ENCODE measurements around the gene AVEN. TPM values are rescaled to one million over a fixed set of nuclear protein-coding genes. Genes with fewer than 3 reads are reported as not detected.

AVEN gene
- total and polyA plus RNA-seq, 2 experiments from 2014 or later, result 18.2 to 27.0 TPM

DNA sequence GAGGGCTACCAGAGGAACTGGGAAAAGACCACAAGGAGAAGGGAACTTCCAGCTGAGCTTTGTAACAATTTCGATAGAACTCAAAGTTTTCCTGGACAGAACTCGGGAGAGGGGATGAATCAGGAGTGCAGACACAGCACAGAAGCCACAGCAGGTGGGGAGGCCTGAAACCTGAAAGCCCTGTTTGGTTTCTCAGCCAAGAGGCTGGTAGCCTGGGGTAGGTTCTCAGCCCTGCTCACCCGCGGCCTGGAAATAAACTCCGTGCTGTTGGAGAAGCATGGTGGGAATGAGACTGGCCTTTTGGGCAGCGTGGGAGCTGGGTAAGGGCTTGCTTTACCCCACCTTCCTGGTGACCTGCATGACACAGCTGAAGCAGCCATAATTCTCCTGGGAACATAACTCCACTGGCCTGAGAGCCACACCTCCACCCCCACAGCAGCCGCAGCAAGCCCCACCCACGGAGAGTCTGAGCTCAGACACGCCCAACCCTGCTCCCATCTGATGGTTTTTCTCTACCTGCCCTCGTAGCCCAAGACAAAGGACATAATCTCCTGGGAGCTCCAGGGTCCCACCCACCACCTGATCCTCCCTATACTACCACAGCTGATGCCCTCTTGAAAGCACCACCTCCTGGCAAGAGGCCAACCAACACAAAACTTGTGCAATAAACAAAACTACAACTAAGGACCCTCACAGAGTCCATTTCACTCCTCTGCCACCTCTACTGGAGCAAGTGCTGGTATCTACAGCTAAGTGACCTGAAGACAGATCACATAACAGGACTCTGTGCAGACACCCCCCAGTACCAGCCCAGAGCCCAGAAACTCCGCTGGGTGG, 123.2 kb downstream of the AVEN start:
- H3K27ac ChIP-seq, result no peak overlapping the region
- no peaks in the 10 kb centered on the region for H3K9me2 ChIP-seq (ENCODE audit: insufficient read depth)
- in situ Hi-C loops (cut with MboI), result no loop called here
- WGBS, 2 experiments (ENCODE audit: low coverage in 1 of 2, low lambda C conversion rate in 2 of 2, missing lambda C conversion rate in 2 of 2), result 59 to 63% methylated on average over 11 of the region's 11 CpGs
- TF ChIP-seq EZH2 (IDR thresholded peaks at IDR 0.05; ENCODE audit: insufficient read depth, poor library complexity, severe bottlenecking) (no peak), EZH2phosphoT487 (IDR thresholded peaks at IDR 0.05; ENCODE audit: insufficient read depth, low read depth) (no peak)
- H3K9me3 ChIP-seq (ENCODE audit: low read depth), result no peaks in the 10 kb centered on the region
- no peaks in the 10 kb centered on the region for H4K20me1 ChIP-seq (ENCODE audit: insufficient read depth)
- H2AFZ ChIP-seq, result no peak overlapping the region
- H3K9ac ChIP-seq, result no peak overlapping the region
- H3K4me1 ChIP-seq (ENCODE audit: insufficient read depth), result peaks cover 13% of the 10 kb centered on the region
- peaks cover 18% of the 10 kb centered on the region; the same call in 1 of the 2 replicates for H3K79me2 ChIP-seq (ENCODE audit: insufficient read depth)
- no peak overlapping the region for H3K4me2 ChIP-seq (ENCODE audit: unreplicated experiment)
- H3K27me3 ChIP-seq (replicated peaks; ENCODE audit: insufficient read depth), result no peaks in the 10 kb centered on the region
- DNase-seq, result peak; percentile 32
- peaks cover 11% of the 10 kb centered on the region for H3F3A ChIP-seq (ENCODE audit: insufficient read depth)
- no peak overlapping the region for H3K4me3 ChIP-seq
- H3K36me3 ChIP-seq (ENCODE audit: low read depth), result no peaks in the 10 kb centered on the region

DNA sequence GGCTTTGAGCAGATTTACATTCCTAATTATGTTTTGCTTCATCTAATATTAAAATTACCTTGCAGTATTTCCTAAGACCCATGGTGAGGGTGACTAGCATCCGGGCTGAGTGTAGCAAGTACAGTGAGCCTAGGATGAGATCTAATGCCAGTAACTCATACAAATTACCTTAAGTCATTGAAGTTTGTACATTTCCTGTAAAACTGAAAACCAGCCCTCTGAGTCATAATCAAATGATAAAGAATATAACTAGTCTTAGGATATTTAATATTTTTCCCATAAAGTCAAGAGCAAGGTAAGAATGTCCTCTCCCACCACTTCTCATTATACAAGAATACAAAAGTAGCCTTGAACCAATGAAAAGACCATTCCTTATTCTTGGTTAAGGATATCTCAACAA, 125.5 kb downstream of the AVEN start:
- H3K9me2 ChIP-seq (ENCODE audit: insufficient read depth), result no peaks in the 10 kb centered on the region
- H3K4me2 ChIP-seq (ENCODE audit: unreplicated experiment), result no peak overlapping the region
- no peaks in the 10 kb centered on the region for H3K36me3 ChIP-seq (ENCODE audit: low read depth)
- DNase-seq, result peak; percentile 26
- WGBS, 2 experiments (ENCODE audit: low coverage in 1 of 2, low lambda C conversion rate in 2 of 2, missing lambda C conversion rate in 2 of 2), result 91 to 95% methylated on average over 1 of the region's 1 CpG
- H3K4me1 ChIP-seq (ENCODE audit: insufficient read depth), result peaks cover 29% of the 10 kb centered on the region
- H3K27me3 ChIP-seq (replicated peaks; ENCODE audit: insufficient read depth), result no peaks in the 10 kb centered on the region
- in situ Hi-C loops (cut with MboI), result no loop called here
- no peak overlapping the region for H3K4me3 ChIP-seq
- no peak overlapping the region for H3K9ac ChIP-seq
- H4K20me1 ChIP-seq (ENCODE audit: insufficient read depth), result no peaks in the 10 kb centered on the region
- H3K9me3 ChIP-seq (ENCODE audit: low read depth), result no peaks in the 10 kb centered on the region
- no peak for TF ChIP-seq EZH2 (IDR thresholded peaks at IDR 0.05; ENCODE audit: insufficient read depth, poor library complexity, severe bottlenecking)
- no peak for TF ChIP-seq EZH2phosphoT487 (IDR thresholded peaks at IDR 0.05; ENCODE audit: insufficient read depth, low read depth)
- peaks cover 18% of the 10 kb centered on the region; the same call in 1 of the 2 replicates for H3K79me2 ChIP-seq (ENCODE audit: insufficient read depth)
- H3F3A ChIP-seq (ENCODE audit: insufficient read depth), result peaks cover 28% of the 10 kb centered on the region
- no peak overlapping the region for H2AFZ ChIP-seq
- no peak overlapping the region for H3K27ac ChIP-seq

DNA sequence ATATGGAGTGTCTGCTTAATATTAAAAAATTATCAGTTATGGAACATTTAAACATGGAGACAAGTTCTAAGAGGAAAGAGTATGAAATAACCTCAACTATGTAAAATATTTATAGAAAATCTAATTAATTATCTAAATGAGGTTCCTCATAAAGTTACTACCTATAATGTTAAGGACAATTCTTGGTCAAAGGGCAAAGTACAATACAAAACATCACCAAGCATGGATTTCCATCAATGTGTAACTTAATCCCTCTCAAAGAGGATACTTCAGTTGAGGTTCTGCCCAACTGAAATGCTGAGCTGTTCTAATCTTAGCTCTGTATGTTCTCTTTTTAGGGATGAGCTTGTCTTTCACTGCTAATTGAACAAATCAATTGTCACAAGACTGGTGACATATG, 126.7 kb downstream of the AVEN start:
- H3K27ac ChIP-seq, result no peak overlapping the region
- H3K4me2 ChIP-seq (ENCODE audit: unreplicated experiment), result no peak overlapping the region
- H3K4me1 ChIP-seq (ENCODE audit: insufficient read depth), result peaks cover 37% of the 10 kb centered on the region
- no peak overlapping the region for H3K4me3 ChIP-seq
- TF ChIP-seq EZH2 (IDR thresholded peaks at IDR 0.05; ENCODE audit: insufficient read depth, poor library complexity, severe bottlenecking) (no peak), EZH2phosphoT487 (IDR thresholded peaks at IDR 0.05; ENCODE audit: insufficient read depth, low read depth) (no peak)
- H3K9me2 ChIP-seq (ENCODE audit: insufficient read depth), result no peaks in the 10 kb centered on the region
- no peaks in the 10 kb centered on the region for H3K9me3 ChIP-seq (ENCODE audit: low read depth)
- DNase-seq, result no peak
- in situ Hi-C loops (cut with MboI), result no loop called here
- H3K27me3 ChIP-seq (replicated peaks; ENCODE audit: insufficient read depth), result no peaks in the 10 kb centered on the region
- H2AFZ ChIP-seq, result no peak overlapping the region
- H3K79me2 ChIP-seq (ENCODE audit: insufficient read depth), result peaks cover 18% of the 10 kb centered on the region; the same call in 1 of the 2 replicates
- no peak overlapping the region for H3K9ac ChIP-seq
- no peaks in the 10 kb centered on the region for H3K36me3 ChIP-seq (ENCODE audit: low read depth)
- H4K20me1 ChIP-seq (ENCODE audit: insufficient read depth), result no peaks in the 10 kb centered on the region
- peaks cover 36% of the 10 kb centered on the region for H3F3A ChIP-seq (ENCODE audit: insufficient read depth)

DNA sequence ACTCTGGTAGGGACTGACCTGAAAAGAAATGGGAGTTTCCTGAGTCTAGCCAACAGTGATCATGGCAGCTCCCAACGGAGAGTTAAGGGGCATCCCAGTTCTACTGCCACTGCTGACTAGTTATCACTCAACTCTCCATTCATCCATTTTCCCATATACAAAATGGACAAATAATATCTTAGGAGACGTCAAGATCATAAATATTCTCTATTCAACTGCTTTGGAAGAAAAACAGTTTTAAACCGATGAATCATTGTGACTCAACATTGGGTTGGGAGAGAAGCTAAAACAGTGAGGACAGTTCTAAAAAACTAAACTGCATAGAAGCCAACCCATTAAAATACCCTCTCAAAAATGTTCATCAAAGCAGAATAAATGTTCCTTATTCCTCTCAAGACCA, 128.3 kb downstream of the AVEN start:
- Histone ChIP-seq H3K9me3 (ENCODE audit: low read depth) (no peaks in the 10 kb centered on the region), H3K36me3 (ENCODE audit: low read depth) (no peaks in the 10 kb centered on the region), H3K4me1 (ENCODE audit: insufficient read depth) (peaks cover 41% of the 10 kb centered on the region), H4K20me1 (ENCODE audit: insufficient read depth) (no peaks in the 10 kb centered on the region), H2AFZ (peak overlapping the region; percentile 35; the same call in 1 of the 2 replicates), H3K4me3 (peak overlapping the region; percentile 43; the same call in 1 of the 2 replicates), H3K79me2 (ENCODE audit: insufficient read depth) (peaks cover 9% of the 10 kb centered on the region; the same call in 1 of the 2 replicates), H3K9me2 (ENCODE audit: insufficient read depth) (no peaks in the 10 kb centered on the region), H3F3A (ENCODE audit: insufficient read depth) (peaks cover 42% of the 10 kb centered on the region), H3K4me2 (ENCODE audit: unreplicated experiment) (peak overlapping the region; percentile 72), H3K27ac (peak overlapping the region; percentile 48), H3K27me3 (replicated peaks; ENCODE audit: insufficient read depth) (no peaks in the 10 kb centered on the region), H3K9ac (0 out of 2 replicates have a peak overlapping the region, but pooled peaks have one; percentile 7)
- TF ChIP-seq EZH2phosphoT487 (IDR thresholded peaks at IDR 0.05; ENCODE audit: insufficient read depth, low read depth), result no peak
- no peak for TF ChIP-seq EZH2 (IDR thresholded peaks at IDR 0.05; ENCODE audit: insufficient read depth, poor library complexity, severe bottlenecking)
- WGBS, 2 experiments (ENCODE audit: low coverage in 1 of 2, low lambda C conversion rate in 2 of 2, missing lambda C conversion rate in 2 of 2), result 30 to 34% methylated on average over 3 of the region's 3 CpGs
- peak; percentile 75 for DNase-seq
- in situ Hi-C loops (cut with MboI), result no loop called here

All from GM23248 (cell line).